Measurements from ENCODE around the gene ENTREP3.
A peak's percentile ranks its signal among the peaks of the same experiment; 100 is the strongest.

The ENTREP3 gene

DNA sequence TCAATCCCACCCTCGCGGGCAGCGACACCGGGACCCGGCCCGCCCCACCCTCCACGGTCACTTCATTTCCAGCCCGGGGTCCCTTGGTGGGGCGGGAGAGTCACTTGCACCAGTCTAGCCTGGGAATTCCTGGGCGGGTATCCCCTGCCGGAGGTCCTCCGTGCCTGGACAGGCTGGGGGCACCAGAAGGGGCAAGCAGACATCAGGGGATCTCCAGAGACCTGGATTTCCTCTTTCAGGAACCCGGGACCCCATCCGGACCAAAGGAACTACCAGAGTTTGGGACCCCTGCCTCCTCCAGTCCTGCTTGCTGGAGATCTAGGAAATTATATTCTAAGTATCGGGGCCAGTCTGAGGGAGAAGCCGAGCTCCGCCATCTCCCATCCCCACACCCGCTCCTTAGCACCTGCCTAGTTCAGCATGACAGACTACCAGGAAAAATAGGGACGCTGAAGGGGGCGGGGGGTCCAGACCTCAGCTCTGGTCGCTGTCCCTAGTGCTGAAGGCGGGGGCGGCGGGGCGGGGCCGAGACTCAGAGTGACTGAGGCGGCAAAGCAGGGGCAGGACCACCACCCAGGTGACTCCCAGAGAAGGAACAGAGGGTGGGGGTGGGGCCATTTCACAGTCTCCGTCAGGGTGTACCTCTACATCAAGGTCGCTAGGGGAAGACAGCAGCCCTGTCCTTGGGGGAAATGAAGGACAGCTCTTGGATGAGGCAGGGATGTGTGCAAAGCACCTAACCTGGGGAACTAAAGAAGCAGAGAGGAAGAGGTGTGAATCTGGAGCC lies 22.8 kb upstream of the ENTREP3 start:
- no peak for DNase-seq

DNA sequence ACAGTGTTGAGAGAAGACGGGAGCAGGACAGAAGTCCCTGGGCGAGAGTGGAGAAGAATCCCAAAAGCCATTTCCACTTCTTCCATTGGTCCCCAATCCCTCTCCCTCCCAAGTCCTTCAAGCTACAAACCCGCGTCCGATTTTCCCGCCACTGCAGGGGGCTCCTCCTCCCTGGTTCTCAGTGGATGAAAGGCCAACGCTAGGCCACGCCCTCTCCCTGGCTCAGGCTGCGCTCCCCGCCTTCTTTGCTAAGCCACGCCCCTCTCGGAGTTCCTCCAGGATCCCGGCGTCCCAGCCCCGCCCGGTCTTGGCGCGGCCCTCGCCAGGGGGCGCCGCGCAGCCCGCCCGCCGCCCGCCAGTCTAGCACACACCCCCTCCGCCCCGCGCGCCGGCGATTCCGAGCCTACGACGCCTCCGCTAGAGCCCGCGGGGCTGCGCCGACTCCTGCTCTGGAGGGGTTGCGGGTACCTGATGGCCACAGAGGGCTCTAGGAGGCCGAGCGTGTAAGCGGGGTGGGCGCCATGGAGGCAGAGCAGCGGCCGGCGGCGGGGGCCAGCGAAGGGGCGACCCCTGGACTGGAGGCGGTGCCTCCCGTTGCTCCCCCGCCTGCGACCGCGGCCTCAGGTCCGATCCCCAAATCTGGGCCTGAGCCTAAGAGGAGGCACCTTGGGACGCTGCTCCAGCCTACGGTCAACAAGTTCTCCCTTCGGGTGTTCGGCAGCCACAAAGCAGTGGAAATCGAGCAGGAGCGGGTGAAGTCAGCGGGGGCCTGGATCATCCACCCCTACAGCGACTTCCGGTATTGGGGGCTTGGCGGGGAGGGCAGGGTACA lies 22.0 kb upstream of the ENTREP3 start, which contains the start of gene HCN3:
Gene HCN3 (plus strand): TSS at position 394 of the 832 bp plus-strand sequence. CDS start 128 bp downstream, at position 522.
- DNase-seq, result peak; percentile 91

DNA sequence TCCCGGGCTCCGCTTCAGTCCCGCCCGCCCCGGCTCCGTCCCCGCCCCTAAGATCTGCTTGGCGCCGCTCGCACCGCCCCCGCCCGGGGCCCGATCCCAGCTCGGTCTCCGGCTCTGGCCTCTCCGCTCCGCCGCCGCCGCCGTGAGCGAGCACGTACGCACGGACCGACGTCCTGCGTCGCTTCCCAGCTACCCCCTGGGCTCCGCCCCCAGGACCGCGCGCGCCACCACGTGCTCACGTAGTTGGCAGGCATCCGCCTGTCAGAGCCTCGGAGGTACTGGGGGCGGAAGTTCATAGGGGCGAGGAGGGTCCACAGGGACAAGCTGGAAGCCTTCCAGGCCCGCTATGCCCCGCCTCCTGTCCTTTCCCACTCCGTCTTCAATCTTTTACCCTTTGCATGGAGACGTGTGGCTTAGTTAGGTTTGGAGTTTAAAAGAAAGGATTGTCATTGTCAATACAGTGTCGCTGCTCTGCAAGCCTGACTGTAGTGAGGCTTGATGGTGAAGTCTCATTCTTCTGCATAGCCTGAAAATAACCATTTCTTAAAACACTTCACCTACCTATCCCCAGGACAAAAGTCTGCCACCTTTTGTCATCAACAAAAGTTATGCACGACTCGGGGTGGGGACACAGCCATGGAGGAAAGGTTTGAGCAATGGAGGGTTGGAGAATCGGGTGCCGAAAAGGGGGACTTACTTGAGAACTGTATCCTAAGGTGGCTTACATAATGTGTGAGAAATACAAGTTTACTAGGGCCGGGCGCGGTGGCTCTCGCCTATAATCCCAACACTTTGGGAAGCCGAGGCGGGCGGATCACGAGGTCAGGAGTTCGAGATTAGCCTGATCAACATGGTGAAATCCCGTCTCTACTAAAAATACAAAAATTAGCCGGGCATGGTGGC lies 18.3 kb upstream of the ENTREP3 start, which contains the start of gene CLK2:
Gene CLK2 (minus strand): TSS at position 162 of the 903 bp plus-strand sequence. CDS start 2,527 bp downstream, outside the sequence.
- peak; percentile 87 for DNase-seq

DNA sequence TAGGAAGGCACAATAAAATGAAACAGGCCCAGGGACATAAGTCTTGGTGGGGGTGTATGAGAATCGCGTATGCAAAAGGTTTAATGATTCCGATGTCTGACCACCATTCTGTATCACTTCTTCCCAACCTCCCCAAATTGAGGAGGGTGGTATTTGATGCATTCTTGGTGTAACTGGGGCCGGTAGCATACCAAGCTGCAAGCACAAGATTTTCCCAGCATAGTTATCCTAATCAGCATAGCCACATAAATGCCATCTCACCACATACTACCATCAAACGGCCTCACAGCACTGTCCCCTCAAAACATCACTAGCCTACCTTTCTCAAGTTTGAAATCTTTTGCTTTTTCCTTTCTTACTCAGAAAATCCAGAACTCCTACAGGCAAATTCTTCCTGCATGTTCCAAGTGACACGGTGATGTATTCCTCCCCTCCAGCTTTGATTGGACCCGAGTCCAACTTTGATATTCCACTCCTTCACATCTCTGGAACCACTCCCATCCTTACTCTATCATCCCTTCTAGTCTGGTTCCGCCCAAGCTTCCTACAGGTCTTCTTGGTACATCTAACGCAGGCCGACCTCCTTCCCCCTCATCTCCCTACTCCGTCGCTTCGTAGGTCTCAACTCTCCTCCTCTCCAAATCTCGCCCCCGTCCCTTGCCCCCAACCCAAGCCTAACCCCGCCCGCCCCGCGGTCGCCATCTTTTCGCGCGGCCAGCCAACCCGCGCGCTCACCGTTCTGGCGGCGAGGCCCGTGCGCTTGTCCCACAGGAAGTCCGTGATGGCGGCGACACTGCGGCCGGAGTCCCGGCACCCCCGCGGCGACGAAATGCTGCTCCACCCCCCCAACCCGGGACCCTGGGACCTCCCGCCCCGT lies 17.4 kb upstream of the ENTREP3 start:
- DNase-seq, result no peak

DNA sequence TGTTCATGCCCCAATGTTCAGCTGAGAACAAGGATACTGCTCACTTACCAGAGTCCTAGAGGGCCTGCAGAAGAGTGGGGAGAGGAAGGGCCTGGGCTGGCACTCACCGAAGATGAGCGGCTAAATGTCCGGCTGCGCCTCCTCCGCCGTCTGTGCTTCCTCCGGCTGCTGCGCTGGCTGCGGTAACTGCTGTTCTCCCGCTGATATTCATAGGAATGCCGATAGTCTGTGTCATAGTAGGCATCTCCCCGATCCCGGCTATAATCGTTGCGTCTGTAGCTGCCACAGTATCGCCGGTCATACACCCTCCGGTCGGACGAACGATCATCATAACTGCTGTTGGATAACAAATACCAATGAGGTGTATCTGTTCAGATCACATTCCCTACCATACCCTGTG lies 14.1 kb upstream of the ENTREP3 start:
- no peak for DNase-seq

DNA sequence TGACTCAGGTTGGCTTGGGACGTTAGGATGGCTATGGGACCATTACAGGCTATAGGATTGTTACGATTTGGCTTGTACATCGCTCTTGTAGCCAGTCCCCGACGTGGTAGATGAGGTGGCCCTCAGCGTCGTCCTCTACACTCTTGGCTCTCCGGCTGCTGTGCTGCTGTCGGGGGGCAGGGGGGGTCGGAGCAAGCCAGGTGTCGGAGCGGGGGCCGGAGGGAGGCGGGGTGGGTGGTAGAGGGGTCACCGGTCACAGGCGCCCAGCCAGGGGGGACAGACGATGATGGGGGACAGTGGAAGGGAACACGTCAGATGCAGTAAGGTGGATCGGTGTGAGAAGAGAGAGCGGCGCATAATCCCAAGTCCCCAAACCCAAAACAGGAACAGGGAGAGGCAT lies 13.3 kb upstream of the ENTREP3 start:
- DNase-seq, result no peak

DNA sequence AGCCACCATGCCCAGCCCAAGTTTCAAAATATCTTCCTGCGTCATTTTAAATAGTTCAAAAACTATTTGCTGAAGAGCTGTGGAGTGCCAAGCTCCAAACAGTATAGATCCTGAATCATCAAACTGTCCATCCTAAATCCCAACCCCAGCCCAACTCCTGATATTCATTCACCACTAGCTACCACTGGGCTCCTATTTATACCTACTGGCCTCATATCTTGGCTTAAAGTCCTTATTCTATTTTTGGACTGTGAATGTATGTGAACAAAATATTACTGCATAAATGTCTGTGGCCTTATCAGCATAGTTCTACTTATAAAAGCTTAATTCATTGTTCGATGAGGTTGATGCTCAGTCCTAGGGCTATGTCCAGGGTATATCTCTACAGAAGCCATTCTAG lies 12.1 kb upstream of the ENTREP3 start:
- DNase-seq, result no peak

DNA sequence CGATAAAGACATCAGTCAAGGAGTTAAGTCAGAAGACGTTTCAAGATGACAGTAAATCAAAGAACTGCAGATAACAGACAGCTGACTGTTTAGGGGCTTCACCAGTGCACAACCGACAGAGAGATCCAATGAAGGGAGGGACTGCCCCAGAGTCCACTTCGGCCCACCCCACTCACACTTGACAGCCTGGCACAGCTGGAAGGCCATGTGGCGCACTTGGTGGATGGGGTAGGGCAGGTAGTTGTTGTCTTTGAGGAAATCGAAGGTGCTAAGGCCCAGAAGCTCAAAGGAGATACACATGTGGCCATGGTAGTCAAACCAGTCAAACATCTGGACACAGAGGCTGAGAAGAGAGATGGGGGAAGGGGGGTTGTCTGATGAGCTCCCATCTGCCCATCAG lies 11.3 kb upstream of the ENTREP3 start:
- DNase-seq, result no peak

DNA sequence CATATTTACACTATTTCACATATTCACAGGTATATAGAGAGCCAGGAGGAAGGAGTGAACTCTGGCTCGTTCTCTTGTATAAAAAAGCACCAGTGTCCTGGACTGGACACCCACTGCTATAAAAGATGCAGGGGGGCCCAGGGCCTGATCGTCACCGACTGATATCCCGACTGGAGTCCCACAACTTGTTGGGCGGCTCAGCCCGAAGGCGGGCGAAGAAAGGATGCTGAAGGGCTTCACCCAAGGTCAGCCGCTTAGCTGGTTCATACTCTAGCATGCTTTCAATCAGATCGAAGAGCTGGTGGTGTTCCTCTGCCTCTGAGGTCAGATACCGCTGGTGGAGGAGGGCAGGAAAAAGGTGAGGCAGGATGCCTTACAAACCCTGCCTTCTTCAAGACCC lies 7.8 kb upstream of the ENTREP3 start:
- DNase-seq, result no peak

DNA sequence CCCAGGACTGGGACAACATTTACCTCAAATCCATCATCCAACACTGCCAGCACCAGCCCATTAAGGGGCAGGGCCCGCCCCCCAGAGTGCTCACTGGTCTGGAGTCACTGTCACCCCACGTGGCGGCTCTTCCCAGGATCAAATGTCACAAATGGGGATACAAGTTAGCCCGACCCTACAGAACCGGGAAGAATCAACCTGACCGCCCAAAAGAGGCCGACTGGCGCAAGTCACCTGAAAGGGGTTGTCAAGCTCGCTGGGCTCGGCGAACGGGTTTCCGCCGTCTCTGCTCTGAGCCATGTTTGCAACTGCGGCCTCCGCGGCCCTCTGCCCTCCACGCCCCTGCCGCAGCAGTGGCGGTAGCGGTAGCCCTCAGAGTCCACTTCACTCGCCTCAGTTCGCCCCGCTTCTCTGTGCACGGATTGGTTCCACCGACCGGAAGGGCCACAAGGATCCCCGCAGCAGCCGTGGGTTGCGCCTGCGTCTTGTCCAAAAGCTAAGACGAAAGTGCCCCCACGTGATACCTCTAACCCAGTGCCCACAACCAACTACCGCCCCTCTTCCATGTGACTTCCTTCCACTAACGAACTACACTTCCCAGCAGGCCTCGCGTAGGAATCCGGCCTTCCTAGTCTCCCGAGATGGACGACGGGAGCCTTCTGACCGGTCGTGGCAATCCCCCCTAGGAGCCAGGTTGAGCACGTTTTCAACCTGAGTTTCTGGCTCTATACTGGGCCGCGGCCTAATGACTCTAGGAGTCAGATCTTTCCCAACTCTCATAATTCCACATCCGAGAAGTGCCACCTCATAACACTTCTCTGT lies 6.8 kb upstream of the ENTREP3 start, which contains the start of gene SCAMP3:
Gene SCAMP3 (minus strand): TSS at position 509 of the 822 bp plus-strand sequence. CDS start 209 bp downstream, at position 300.
- peak; percentile 94 for DNase-seq

DNA sequence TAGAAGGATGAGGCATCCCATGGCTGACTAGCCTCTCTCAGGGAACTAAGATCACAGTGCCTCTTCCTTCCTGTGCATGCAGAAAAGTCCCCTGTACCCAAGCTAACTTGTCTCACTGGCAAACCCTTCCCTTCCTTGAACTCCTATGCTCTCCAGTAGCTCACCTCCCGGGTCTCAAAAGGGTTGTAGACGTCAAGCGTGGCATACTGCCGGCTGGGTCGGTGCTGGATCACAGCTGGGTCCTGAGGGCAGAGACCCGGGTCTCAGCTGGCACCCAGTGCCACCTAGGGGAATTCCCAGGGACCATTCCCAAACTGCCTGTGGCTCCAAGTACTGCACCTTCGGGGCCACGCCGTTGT lies 6.2 kb upstream of the ENTREP3 start:
- no peak for DNase-seq

DNA sequence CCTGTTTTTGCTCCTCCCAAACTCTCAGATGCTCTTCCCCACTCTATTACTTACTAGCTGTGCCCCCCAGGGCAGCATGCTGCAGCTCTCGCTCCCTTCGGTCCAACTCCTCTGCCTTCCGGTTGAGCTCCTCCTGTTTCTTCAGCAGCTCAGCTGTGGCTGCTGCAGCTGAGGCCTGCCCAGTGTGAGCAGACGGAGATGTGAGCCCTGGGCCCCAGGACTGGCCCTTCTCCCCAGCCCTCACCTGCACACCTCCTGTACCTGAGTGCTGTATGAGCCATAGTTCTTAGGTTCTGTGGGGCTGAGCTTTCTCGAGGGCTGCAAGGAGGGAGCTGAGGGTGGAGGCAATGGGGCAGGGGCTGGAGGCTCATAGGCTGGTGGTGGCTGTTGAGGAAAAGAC lies 5.0 kb upstream of the ENTREP3 start:
- no peak for DNase-seq

DNA sequence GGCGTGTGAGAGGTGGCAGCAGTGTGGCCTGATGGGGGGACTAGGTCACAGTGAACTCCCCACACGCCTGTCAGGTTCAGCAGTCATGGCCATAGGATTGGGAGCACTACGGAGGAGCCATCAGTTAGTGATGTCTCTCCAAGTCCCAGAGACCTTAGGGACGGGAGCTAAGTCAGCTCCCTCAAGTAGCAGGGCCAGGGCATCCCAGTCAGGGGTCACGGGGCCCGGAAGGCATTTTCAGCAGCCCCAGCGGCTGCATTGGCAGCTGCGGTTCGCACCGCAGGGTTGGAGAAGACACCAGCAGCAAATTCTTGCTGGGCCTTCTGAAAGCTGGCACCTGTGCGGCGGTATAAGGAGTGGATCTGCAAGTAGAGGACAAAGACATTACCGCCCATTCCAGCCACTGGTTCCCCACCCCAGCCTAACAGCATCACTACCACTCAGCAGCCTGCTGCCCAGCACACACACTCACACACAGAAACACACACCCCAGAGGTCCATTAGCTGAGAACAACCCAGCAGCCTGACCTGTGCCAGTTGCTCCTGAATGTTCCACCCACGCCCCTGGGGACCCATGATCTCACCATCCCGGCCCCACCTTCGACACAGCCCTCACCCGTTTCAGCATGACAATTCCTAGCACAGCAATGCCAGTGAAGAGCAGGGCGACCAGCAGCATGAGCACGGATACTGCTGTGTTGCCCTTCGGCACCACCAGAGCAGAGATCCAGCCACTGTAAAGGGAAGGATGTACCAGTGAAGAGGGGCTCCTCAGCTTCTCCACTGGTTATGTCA lies 972 bp upstream of the ENTREP3 start:
- DNase-seq, result no peak

DNA sequence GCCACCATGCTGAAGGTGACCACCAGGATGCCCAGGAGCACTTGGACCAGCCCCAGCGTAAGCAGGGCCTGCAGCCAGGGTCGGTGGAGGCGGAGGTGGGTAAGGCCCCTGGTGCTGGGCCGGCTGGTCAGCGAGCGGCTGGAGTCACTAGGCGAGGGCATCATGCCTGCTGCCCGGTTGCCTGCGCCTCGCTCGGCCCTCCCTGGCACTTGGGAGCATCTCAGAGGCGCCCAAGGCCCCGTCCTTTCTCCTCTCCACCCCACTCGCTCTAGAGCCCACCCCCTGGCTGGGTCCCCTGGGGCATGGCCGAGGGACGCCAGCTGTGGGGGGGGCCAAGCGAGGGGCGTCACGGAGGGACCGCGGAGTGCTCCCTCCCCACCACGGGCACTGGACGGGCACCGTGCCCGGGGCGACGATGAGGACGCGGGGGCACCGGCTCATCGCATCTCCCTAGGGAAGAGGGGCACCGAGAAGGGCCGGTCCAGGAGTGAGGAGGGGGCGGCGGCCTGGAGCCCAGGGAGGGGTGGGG lies 505 bp downstream of the ENTREP3 start:
- no peak for DNase-seq

DNA sequence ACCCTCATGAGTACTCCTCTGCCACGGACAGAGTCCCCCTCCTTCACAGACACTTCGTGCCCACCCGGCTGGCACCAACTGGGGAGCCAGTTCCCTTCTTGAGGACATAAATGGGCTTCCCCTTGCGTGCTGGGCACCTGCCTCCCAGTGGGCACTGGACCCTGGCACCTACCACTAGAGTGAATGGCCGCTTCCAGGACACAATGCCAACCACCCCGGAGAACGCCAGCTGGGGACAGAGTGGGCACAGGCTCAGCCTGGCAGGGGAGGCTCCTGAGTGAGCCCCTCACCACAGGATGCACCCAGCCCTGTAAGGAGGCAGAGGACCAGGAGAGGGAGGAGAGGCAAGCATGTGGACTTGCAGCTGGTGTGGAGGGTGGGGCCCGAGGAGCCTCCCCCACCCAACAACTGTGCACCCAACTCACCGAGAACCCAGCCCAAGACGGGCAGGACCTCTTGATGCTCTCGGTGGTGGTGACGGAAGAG lies 1.0 kb downstream of the ENTREP3 start:
- DNase-seq, result no peak

DNA sequence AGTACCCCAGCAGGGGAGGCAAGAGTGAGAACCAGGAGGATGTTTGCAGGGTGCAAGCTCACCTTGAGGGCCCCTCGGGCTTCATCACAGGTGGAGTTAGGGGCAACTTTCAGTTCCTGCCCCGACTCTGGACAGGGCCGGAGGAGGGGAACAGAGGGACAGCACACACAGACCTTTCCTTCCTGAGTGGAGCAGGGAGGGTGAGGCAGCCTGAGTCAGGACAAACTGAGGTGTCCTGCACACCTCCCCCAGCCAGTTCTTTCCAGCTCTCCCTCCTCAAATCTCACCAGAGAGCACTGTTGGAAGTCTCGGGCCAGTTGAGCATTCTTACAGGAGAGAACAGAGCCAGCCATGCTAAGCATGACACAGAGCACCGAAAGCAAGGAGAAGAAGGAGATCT lies 1.5 kb downstream of the ENTREP3 start:
- no peak for DNase-seq

DNA sequence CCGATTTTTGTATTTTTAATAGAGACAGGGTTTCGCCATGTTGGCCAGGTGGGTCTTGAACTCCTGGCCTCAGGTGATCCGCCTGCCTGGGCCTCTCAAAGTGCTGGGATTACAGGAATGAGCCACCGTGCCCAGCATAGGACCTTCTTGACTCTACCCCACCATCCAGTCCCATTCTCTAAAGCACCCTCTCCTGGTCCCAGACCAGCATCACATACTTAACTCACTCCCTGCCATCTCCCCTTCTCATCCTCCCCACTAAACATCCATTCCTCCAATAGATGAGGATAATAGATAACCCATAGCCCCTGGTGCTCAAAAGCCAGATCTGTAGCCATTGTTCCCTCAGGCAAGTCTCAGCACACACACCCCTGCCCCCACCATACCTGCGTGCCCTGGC lies 2.1 kb downstream of the ENTREP3 start:
- no peak for DNase-seq

DNA sequence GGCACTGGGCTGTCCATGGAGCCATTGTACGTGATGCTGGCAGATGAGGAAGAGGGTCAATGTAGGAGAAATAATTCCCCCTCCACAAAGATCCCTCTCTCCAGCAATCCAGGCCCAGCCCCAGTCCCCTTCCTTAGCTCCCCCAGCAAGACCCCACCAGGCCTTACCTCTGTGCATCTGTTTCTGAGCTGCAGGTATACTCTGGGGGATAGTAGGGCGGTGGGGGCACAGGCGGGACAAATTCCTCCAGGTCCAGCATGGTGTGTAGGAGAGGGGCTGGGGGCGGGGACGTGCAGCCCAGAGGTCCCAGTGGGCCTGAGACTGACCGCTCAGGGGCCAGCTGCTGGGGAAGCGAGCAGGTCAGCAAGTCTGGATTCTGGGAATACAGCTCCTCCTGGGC lies 3.7 kb downstream of the ENTREP3 start:
- no peak for DNase-seq

DNA sequence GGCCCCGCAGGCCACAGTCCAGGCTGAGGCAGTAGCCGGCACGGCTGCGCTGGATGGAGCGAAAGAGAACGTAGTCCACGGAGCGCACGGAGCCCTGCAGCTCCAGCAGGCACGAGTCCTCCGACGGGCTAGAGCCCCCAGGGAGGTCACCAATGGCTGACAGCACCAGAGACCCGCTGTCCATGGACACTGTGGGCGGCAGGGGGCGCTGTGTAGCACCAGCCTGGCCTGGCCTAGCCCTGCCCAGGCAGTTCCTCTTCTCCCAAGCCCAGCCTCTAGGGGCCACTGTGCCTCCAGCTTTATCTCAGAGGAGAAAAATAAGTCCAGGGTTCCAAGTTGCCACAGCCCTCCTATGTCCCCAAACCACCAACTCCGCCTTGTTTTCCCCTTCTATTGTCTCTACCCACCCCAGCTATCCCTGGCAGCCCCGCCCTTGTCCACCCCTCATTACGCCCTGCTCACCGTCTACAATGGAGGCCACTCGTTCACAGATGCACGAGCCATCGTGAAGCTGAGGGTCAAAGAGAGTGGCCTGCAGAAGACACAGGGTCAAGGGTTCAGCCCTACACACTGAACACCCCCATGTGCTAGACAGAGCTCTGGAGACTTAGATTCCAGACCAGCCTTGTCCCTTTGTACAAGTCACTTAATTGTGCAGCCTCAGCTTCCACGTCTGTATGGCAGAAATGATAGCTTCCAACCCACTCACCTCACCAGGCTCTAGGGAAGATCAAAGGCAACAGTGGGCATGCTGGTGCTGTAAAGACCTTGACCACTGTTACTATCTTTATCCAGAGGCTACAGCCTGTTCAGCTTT lies 4.4 kb downstream of the ENTREP3 start:
- no peak for DNase-seq

Measured in NCI-H1417 treated with DMSO at 0.1 percent for 48 hours (cell line).